ENCODE measurements around the gene ZBTB7C.

The ZBTB7C gene

DNA sequence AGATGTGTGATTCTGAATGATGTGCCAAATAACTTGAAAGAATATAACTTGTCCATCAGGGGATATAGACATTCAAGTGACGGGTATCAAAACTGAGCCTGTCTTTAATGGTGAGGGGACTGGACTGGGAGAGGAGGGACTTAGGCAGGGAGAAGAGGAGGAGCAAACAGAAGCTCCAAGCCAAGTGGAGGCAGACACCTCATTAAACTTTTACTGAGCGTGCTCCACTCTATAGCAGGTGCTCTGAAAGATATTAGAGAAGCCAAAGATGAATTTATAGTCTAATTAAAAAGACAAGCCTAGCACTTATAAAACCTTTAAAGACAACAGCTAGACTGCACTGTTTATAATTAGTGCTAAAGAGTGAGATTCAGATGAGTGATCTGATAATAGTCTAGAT, 431.0 kb downstream of the ZBTB7C start:
- DNase-seq = no peak
